ENCODE data around the gene MT4.

MT4 gene

DNA sequence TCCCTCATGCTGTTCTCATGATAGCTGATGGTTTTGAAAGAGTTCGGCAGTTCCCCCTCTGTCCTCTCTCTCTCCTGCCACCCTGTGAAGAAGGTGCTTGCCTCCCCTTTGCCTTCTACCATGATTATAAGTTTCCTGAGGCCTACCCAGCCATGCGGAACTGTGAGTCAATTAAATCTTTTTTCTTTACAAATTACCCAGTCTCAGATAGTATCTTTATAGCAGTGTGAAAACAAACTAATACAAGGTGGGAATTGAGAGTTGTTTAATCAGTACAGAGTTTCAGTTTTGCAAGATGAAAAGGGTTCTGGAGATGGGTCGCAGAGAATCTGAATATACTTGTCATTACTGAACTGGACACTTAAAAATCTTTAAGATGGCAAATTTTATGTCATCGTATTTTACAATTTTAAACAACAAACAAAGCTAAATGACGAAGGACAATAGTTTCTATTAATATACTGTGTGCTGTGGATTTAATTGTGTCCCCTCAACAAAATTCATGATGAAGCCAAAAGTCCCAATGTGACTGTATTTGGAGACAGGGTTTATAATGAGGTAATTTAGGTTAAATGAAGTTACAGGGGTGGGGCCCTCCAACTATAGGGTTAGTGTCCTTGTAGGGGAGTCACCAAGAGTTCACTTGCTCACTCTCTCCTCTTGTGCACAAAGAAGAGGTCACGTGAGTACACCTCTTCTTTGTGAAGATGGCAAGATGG, 28.9 kb downstream of the MT4 start:
- Histone ChIP-seq H3K4me2 (ENCODE audit: low read length) (no peak overlapping the region), H3K4me3 (ENCODE audit: low read length) (no peak overlapping the region), H3K9me3 (ENCODE audit: insufficient read depth, low read length) (no peaks in the 10 kb centered on the region), H2AFZ (ENCODE audit: low read depth, low read length) (no peak overlapping the region), H3K9ac (ENCODE audit: low read length) (no peak overlapping the region), H3K36me3 (replicated peaks; ENCODE audit: low read depth, low read length) (no peaks in the 10 kb centered on the region), H4K20me1 (ENCODE audit: insufficient read depth, low read length) (no peaks in the 10 kb centered on the region), H3K27ac (ENCODE audit: low read length) (no peak overlapping the region), H3K4me1 (ENCODE audit: low read length) (peaks cover 5% of the 10 kb centered on the region; the same call in 1 of the 2 replicates), H3K27me3 (ENCODE audit: low read depth, low read length) (peaks cover 7% of the 10 kb centered on the region; the same call in 1 of the 2 replicates), H3K79me2 (ENCODE audit: low read length) (no peaks in the 10 kb centered on the region)
- TF ChIP-seq EZH2phosphoT487 (IDR thresholded peaks at IDR 0.05; ENCODE audit: low read depth), result no peak
- TF ChIP-seq CTCF (IDR thresholded peaks at IDR 0.05; ENCODE audit: low read depth, low read length), result no peak

GRCh38 chr16:56594292-56594619, 29.4 kb downstream of the MT4 start:
- Histone ChIP-seq H3K27me3 (ENCODE audit: low read depth, low read length) (peaks cover 7% of the 10 kb centered on the region; the same call in 1 of the 2 replicates), H2AFZ (ENCODE audit: low read depth, low read length) (no peak overlapping the region), H3K27ac (ENCODE audit: low read length) (no peak overlapping the region), H4K20me1 (ENCODE audit: insufficient read depth, low read length) (no peaks in the 10 kb centered on the region), H3K9me3 (ENCODE audit: insufficient read depth, low read length) (no peaks in the 10 kb centered on the region), H3K36me3 (replicated peaks; ENCODE audit: low read depth, low read length) (no peaks in the 10 kb centered on the region), H3K79me2 (ENCODE audit: low read length) (no peaks in the 10 kb centered on the region), H3K9ac (ENCODE audit: low read length) (no peak overlapping the region), H3K4me3 (ENCODE audit: low read length) (no peak overlapping the region), H3K4me1 (ENCODE audit: low read length) (peaks cover 5% of the 10 kb centered on the region; the same call in 1 of the 2 replicates), H3K4me2 (ENCODE audit: low read length) (no peak overlapping the region)
- TF ChIP-seq EZH2phosphoT487 (IDR thresholded peaks at IDR 0.05; ENCODE audit: low read depth) (no peak), CTCF (IDR thresholded peaks at IDR 0.05; ENCODE audit: low read depth, low read length) (no peak)

- Histone ChIP-seq H2AFZ (ENCODE audit: low read depth, low read length) (0 out of 2 replicates have a peak overlapping the region, but pooled peaks have one; percentile 36), H4K20me1 (ENCODE audit: insufficient read depth, low read length) (no peaks in the 10 kb centered on the region), H3K27ac (ENCODE audit: low read length) (no peak overlapping the region), H3K79me2 (ENCODE audit: low read length) (no peaks in the 10 kb centered on the region), H3K4me3 (ENCODE audit: low read length) (peak overlapping the region; percentile 32), H3K9me3 (ENCODE audit: insufficient read depth, low read length) (no peaks in the 10 kb centered on the region), H3K9ac (ENCODE audit: low read length) (no peak overlapping the region), H3K4me2 (ENCODE audit: low read length) (peak overlapping the region; percentile 48), H3K4me1 (ENCODE audit: low read length) (peaks cover 3% of the 10 kb centered on the region; the same call in 1 of the 2 replicates), H3K27me3 (ENCODE audit: low read depth, low read length) (peaks cover 15% of the 10 kb centered on the region; the same call in 1 of the 2 replicates), H3K36me3 (replicated peaks; ENCODE audit: low read depth, low read length) (no peaks in the 10 kb centered on the region)
- peak; percentile 77 for TF ChIP-seq CTCF (IDR thresholded peaks at IDR 0.05; ENCODE audit: low read depth, low read length)
- no peak for TF ChIP-seq EZH2phosphoT487 (IDR thresholded peaks at IDR 0.05; ENCODE audit: low read depth)
These were observed 35.6 kb downstream of the MT4 start for GRCh38 chr16:56600398-56600999.

DNA sequence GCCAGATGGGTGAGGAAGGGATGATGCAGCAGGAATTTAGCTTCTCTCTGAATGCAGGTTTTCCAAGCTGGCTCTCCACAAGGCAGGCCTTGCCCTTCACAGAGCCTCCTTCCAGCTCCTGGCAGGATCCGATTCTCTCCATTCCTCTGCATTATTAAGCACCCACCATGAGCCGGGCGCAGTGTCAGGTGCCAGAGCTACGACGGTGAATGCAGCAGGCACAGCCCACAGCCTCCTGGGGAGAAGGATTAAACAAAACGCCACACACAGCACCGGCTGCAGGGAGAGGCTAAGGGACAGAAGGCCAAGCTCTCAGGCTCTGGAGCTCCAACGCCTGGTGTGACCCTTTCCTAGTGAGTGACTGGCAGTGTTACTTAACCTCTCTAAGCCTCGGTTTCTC, 36.5 kb downstream of the MT4 start:
- H4K20me1 ChIP-seq (ENCODE audit: insufficient read depth, low read length), result no peaks in the 10 kb centered on the region
- H2AFZ ChIP-seq (ENCODE audit: low read depth, low read length), result no peak overlapping the region
- H3K27ac ChIP-seq (ENCODE audit: low read length), result no peak overlapping the region
- H3K36me3 ChIP-seq (replicated peaks; ENCODE audit: low read depth, low read length), result no peaks in the 10 kb centered on the region
- peaks cover 15% of the 10 kb centered on the region; the same call in 1 of the 2 replicates for H3K27me3 ChIP-seq (ENCODE audit: low read depth, low read length)
- H3K4me2 ChIP-seq (ENCODE audit: low read length), result no peak overlapping the region
- H3K9ac ChIP-seq (ENCODE audit: low read length), result no peak overlapping the region
- H3K4me1 ChIP-seq (ENCODE audit: low read length), result peaks cover 3% of the 10 kb centered on the region; the same call in 1 of the 2 replicates
- no peaks in the 10 kb centered on the region for H3K79me2 ChIP-seq (ENCODE audit: low read length)
- no peak overlapping the region for H3K4me3 ChIP-seq (ENCODE audit: low read length)
- no peak for TF ChIP-seq EZH2phosphoT487 (IDR thresholded peaks at IDR 0.05; ENCODE audit: low read depth)
- TF ChIP-seq CTCF (IDR thresholded peaks at IDR 0.05; ENCODE audit: low read depth, low read length), result no peak
- H3K9me3 ChIP-seq (ENCODE audit: insufficient read depth, low read length), result no peaks in the 10 kb centered on the region

All from OCI-LY3 (cell line).